ENCODE data around the gene DLG2. TPM values are rescaled to one million over a fixed set of nuclear protein-coding genes. Genes with fewer than 3 reads are reported as not detected.

DLG2 gene
- total RNA-seq, 1 donor: 3.0 TPM

- no peak overlapping the region for H3K4me3 ChIP-seq (ENCODE audit: low read depth, low read length)
- no peak for DNase-seq (ENCODE audit: low read depth)
- no peak for TF ChIP-seq CTCF (IDR thresholded peaks at IDR 0.05; ENCODE audit: insufficient read depth, low read length)
Observed at GRCh38 chr11:83645561-83645960, 1981.6 kb downstream of the DLG2 start.

GRCh38 chr11:83643115-83643514 is 1984.0 kb downstream of the DLG2 start:
- H3K4me3 ChIP-seq (ENCODE audit: low read depth, low read length): no peak overlapping the region
- no peak for TF ChIP-seq CTCF (IDR thresholded peaks at IDR 0.05; ENCODE audit: insufficient read depth, low read length)
- no peak for DNase-seq (ENCODE audit: low read depth)

- no peak for TF ChIP-seq CTCF (IDR thresholded peaks at IDR 0.05; ENCODE audit: insufficient read depth, low read length)
- no peak overlapping the region for H3K4me3 ChIP-seq (ENCODE audit: low read depth, low read length)
- peak; percentile 15 for DNase-seq (ENCODE audit: low read depth)
Observed at GRCh38 chr11:83642500-83642899, 1984.6 kb downstream of the DLG2 start.

GRCh38 chr11:83641511-83641910 is 1985.6 kb downstream of the DLG2 start:
- no peak overlapping the region for H3K4me3 ChIP-seq (ENCODE audit: low read depth, low read length)
- TF ChIP-seq CTCF (IDR thresholded peaks at IDR 0.05; ENCODE audit: insufficient read depth, low read length): no peak
- DNase-seq (ENCODE audit: low read depth): peak; percentile 85

GRCh38 chr11:83639995-83640758 is 1987.0 kb downstream of the DLG2 start:
- no peak for TF ChIP-seq CTCF (IDR thresholded peaks at IDR 0.05; ENCODE audit: insufficient read depth, low read length)
- DNase-seq (ENCODE audit: low read depth): no peak
- no peak overlapping the region for H3K4me3 ChIP-seq (ENCODE audit: low read depth, low read length)

GRCh38 chr11:83635166-83635565 is 1992.0 kb downstream of the DLG2 start:
- TF ChIP-seq CTCF (IDR thresholded peaks at IDR 0.05; ENCODE audit: insufficient read depth, low read length): no peak
- DNase-seq (ENCODE audit: low read depth): no peak
- no peak overlapping the region for H3K4me3 ChIP-seq (ENCODE audit: low read depth, low read length)

- no peak overlapping the region for H3K4me3 ChIP-seq (ENCODE audit: low read depth, low read length)
- no peak for TF ChIP-seq CTCF (IDR thresholded peaks at IDR 0.05; ENCODE audit: insufficient read depth, low read length)
- DNase-seq (ENCODE audit: low read depth): no peak
Observed at GRCh38 chr11:83630211-83630610, 1996.9 kb downstream of the DLG2 start.
